Measurements from ENCODE around the gene KAT8.

The KAT8 gene

DNA sequence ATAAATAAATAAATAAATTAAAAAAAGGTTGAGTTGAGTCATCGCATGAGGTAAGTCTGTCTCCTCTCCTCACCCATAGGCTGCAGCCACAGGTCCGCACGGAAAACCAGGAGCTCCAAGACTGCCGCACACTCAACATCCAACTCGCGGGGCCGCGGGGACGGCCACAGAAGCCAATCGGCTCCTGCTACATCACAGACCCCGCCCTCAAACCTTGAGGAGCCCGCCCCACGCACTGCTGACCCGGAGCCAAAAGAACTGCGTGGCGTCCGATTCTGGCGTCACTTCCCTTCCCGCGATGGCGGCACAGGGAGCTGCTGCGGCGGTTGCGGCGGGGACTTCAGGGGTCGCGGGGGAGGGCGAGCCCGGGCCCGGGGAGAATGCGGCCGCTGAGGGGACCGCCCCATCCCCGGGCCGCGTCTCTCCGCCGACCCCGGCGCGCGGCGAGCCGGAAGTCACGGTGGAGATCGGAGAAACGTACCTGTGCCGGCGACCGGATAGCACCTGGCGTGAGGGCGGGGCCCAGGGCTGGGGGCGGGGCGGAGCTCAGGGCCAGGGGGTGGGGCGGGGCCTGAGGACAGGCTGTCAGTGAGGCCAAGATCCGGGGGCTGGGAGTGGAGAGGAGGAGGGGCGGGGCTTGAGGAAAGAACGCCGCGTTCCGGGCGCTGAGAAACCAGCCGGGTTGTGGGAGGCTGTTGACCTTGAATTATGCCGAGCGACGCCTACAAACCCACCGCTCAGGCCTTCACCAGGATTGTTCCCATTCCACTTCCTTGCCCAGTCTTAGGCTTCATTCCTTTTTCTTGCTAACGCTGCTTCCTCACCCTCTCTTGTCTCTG is at the start of gene KAT8:
Gene KAT8 (plus strand): TSS at position 281 of the 839 bp plus-strand sequence. CDS start 18 bp downstream, at position 299.
- TF ChIP-seq, protein P1, sequence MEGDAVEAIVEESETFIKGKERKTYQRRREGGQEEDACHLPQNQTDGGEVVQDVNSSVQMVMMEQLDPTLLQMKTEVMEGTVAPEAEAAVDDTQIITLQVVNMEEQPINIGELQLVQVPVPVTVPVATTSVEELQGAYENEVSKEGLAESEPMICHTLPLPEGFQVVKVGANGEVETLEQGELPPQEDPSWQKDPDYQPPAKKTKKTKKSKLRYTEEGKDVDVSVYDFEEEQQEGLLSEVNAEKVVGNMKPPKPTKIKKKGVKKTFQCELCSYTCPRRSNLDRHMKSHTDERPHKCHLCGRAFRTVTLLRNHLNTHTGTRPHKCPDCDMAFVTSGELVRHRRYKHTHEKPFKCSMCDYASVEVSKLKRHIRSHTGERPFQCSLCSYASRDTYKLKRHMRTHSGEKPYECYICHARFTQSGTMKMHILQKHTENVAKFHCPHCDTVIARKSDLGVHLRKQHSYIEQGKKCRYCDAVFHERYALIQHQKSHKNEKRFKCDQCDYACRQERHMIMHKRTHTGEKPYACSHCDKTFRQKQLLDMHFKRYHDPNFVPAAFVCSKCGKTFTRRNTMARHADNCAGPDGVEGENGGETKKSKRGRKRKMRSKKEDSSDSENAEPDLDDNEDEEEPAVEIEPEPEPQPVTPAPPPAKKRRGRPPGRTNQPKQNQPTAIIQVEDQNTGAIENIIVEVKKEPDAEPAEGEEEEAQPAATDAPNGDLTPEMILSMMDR (IDR thresholded peaks at IDR 0.05; ENCODE audit: control insufficient read depth, insufficient read depth, low read depth, low read length, missing control alignments), result no peak
- peak; percentile 85 for DNase-seq (ENCODE audit: low read depth)
- H3K4me3 ChIP-seq (ENCODE audit: control insufficient read depth, low read depth, low read length), result peak within 1 kb of the TSS; percentile 65

DNA sequence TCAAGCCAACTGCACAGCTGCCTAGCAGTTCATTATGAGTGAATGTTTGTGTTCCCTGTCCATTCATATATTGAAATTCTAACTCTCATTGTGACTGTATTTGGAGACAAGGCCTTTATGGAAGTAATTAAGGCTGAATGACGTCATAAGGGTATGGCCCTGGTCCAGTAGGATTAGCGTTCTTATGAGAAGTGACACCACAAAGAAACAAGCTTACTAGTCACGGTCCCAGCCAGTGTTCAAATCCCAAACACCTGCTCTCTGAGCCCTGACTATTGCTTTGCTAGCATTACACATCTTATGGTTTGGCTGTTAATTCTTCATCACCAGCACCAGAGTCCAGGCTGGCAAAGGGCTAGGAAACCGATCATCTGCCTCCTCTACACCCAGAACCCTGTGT is 45.6 kb upstream of the KAT8 start:
- peak; percentile 76 for DNase-seq (ENCODE audit: low read depth)
- TF ChIP-seq, protein P1 (IDR thresholded peaks at IDR 0.05; ENCODE audit: control insufficient read depth, insufficient read depth, low read depth, low read length, missing control alignments), result no peak
- H3K4me3 ChIP-seq (ENCODE audit: control insufficient read depth, low read depth, low read length), result peak overlapping the region; percentile 95

DNA sequence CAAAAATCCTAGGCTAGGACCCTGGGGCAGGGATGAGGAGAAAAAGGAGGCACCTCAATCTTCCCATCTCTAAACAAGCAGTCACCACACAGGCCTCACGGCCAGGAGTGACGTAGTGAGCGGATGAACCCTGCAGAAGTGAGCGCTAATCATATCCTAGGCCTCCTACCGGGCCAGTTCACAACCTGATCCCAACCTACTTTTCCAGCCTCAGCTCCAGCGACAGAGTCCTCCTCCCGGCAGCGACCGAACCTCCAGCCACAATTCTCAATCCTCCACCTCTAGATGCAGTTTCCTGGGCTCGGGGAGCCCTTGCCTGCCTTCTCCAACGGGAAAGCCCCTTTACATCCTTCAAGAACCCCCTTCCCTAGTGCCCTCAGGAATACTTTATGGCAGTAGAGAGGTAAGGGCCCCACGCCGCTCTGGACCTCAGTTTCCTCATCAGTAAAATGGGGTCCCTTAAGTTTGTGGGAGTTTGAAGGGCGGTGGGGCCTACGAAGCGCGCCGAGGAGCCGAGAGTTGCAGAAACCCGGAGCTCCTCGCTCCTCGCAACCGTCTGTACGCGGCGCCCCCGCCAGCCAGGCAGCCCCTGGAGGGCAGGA is 44.8 kb upstream of the KAT8 start:
- TF ChIP-seq, protein P1 (IDR thresholded peaks at IDR 0.05; ENCODE audit: control insufficient read depth, insufficient read depth, low read depth, low read length, missing control alignments), result no peak
- no peak for DNase-seq (ENCODE audit: low read depth)
- H3K4me3 ChIP-seq (ENCODE audit: control insufficient read depth, low read depth, low read length), result peak overlapping the region; percentile 95

DNA sequence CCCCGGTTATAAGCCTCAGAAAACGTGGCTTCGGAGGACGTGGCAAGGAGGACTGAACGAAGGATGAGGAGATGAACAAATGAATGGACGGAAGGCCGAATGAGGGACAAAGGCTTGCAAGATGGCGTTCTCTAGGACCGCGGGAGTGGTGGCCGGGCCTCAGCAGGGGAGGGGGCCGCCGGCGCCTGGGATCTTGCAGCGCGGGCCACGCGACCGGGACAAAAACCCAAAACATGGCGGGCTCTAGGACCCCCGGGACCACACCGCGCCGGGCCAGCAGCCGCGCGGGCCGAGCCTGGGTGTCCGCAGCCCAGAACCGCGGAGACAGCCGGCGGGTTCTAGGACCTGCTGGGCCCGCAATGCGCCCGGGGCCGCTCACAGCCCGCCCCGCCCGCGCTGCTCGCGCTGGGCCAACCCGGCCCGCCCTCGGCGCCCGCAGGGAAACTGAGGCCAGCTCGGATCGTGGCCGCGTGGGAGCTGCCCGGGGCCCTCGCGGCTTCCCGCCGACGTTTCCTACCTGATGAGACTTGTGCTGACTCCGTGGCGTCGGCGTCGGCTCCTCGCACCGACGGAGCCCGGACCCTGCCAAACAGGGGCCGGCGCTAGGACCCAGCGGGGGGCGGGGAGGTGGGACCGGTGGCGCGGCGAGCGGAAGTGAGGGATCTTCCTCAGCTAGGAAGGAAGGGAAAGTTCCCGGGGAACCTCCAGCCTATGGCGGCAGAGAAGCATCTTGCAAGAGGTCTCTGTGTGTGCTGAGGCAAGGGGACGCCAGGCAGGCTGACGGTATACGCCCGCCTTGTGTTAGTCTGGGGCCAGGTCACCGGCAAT is 44.1 kb upstream of the KAT8 start:
- peak overlapping the region; percentile 95 for H3K4me3 ChIP-seq (ENCODE audit: control insufficient read depth, low read depth, low read length)
- peak; percentile 52 for DNase-seq (ENCODE audit: low read depth)
- TF ChIP-seq, protein P1 (IDR thresholded peaks at IDR 0.05; ENCODE audit: control insufficient read depth, insufficient read depth, low read depth, low read length, missing control alignments), result no peak

GRCh38 chr16:31073970-31074813 is 43.3 kb upstream of the KAT8 start, which contains the start of the genes ZNF646 and ZNF668:
Gene ZNF646 (plus strand): TSS chr16:31074422. CDS start chr16:31076325, 1,903 bp downstream.
Gene ZNF668 (minus strand): TSS chr16:31074240. CDS start chr16:31064459, 9,781 bp downstream.
- peak within 1 kb of the TSS; percentile 95 for H3K4me3 ChIP-seq (ENCODE audit: control insufficient read depth, low read depth, low read length)
- TF ChIP-seq, protein P1 (IDR thresholded peaks at IDR 0.05; ENCODE audit: control insufficient read depth, insufficient read depth, low read depth, low read length, missing control alignments), result no peak
- peak; percentile 97 for DNase-seq (ENCODE audit: low read depth)

Measured in AG09309 (cell line).